Activated CD4-positive, alpha-beta T cell treated with anti-CD3 and anti-CD28 coated beads for 36 hours (primary cell): ENCODE data around the gene ATP5MC3. TPM values are rescaled to one million over a fixed set of nuclear protein-coding genes. Genes with fewer than 3 reads are reported as not detected.

Source experiments
- microRNA-seq: library from miRNA; unstranded; fragments of <30 nt; microRNA quantifications from one replicate; pipeline ENCODE4 v1.2.0, GENCODE V29; 2021; ENCODE audit warnings: borderline replicate concordance
- total RNA-seq, 2 experiments: library from RNA; stranded (reverse); gene quantifications; one replicate each; pipeline ENCODE4 v1.2.3, GENCODE V29; 2021

Gene ATP5MC3
- total RNA-seq, 2 experiments from 2014 or later: 244 to 386 TPM

Small RNA genes within 50 kb of the gene (microRNA-seq; reads per million reads assigned to microRNA genes)
- 1.4 reads per million for gene MIR933

Other genes with a start within 250 kb of the ATP5MC3 start
- 1 to 10 TPM; 3.8 TPM for gene CHN1, start 176.3 kb downstream of the ATP5MC3 start, total RNA-seq
- 10 to 100 TPM; 52.2 to 67.5 TPM for gene ATF2, start 13.5 kb downstream of the ATP5MC3 start, total RNA-seq